Stimulated activated CD8-positive, alpha-beta memory T cell treated with anti-CD3 and anti-CD28 coated beads, Interleukin-12 subunit alpha, Interleukin-12 subunit beta, amount 100 ng/mL, for 1 hour (primary cell): ENCODE measurements around the gene SPATA2L.

Experiments used
- DNase-seq: peaks from one replicate; pipeline ENCODE4 v3.0.0-alpha.2; 2020; ENCODE audit warnings: low read depth

Gene SPATA2L

DNA sequence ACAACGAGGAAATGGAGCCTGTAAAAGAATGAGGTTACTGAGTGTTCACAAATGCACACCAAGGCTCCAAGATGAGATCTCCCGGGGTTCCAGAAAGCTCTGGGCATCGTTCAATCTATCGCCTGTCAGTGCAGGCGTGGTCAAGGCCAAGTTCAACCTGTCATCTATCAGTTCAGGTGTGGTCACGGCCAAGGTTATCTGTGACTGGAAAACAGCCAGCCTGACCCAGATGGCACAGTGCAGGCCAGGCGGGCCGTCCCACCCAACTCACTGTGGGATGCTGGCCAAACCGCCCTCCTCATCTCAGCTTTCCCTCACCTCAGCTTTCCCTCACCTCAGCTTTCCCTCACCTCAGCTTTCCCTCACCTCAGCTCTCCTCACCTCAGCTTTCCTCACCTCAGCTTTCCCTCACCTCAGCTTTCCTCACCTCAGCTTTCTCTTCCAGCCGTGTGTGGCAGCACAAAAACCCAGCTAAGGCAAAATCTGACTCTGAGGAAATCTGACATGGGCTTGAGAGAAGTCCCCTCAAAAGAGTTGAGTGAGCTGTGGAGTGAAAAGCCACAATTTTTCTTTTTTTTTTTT, 46.4 kb downstream of the SPATA2L start:
- DNase-seq = no peak

DNA sequence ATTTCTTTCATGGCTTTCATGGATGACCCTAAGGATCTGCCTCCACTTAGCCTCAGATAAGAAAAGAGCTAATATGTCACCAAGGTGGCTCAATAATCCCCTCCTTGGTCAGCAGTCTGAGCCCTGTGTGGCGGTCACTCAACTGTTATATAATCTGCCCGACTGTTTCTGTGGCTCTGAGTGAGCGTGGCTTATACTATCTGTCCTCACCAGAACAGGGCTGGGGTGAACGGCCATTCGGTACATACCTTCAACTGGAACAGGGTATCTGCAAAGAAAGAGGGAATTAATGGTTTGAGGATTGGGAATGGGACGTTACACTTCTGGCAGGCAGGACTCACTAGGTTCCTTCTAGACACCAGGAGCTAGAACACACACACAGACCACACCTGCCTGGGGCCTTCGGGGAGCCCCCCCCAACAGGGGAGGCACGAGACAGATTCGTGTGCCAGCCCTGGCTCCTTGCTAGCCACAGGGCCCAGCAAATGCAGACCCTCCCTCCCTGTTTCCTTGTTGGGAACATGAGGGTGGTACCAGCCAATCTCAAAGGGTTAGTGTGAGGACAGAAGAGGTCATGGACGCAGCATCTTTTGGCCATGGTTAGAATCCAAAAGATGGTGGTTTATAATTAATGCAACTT, 47.7 kb downstream of the SPATA2L start:
- DNase-seq = no peak

DNA sequence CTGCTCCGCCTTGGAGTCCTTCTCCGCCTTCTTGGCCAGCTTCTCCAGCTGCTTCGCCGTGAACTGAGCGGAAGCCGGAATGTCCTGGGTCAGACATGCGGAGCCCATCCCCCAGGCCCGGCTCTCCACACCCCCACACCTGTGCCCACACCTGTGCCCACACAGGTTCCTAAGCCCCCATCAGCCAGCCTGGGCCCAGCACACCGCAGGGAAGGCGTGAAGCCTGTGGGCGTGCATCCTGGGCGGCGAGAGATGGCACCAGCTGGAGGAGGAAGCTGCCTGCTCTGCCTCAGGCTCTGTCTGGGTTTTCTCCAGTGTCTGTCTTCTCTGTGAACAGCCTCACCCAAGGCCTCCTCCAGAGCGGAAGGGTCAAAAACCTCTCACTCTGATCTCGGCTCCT, 49.9 kb downstream of the SPATA2L start:
- no peak for DNase-seq

DNA sequence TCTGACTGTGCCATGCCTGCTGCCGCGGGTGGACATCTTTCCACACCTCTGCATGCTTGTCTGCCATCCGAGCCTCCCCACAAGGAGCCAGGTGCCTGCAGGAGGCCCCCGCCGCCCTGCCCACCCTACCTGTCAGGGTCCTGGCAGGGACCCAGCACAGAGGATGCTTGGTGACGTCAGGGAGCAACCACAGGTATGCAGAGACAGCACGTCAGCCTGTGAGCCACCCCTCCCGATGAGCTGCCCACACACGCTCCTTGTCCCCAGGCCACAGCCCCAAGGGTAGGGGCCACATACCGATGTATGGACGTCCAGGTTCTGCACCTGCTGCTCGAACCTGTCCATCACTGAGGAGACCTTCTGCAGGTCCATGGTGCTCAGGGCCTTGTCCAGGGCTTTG, 54.6 kb downstream of the SPATA2L start:
- no peak for DNase-seq
